ENCODE results near the gene PTPRG.

- TF ChIP-seq CTCF (IDR thresholded peaks at IDR 0.05; ENCODE audit: low read depth, low read length) (no peak), EZH2phosphoT487 (IDR thresholded peaks at IDR 0.05; ENCODE audit: low read depth) (no peak)
These were observed 404.8 kb downstream of the PTPRG start for GRCh38 chr3:61966200-61966599.

Data from OCI-LY3 (cell line).